HCT116 (cell line): Measurements from ENCODE around the gene SPACA4. TPM values are rescaled to one million over a fixed set of nuclear protein-coding genes. Genes with fewer than 3 reads are reported as not detected.

Experiments
- ATAC-seq: fragments of 200-7000 bp; cut with Tn5 transposase; 2 replicates; pipeline ENCODE4 v1.9.1; 2020; ENCODE audit warnings: mild to moderate bottlenecking, moderate library complexity
- BruUV-seq: library from RNA; stranded (reverse); fragments of 400-500 nt; replicated peaks from 2 replicates; lab custom pipeline; 2021; lab: Mats Ljungman, UMichigan
- CTCF ChIA-PET: fragments of 300-600 bp; sonication (Branson Sonifier 250); formaldehyde crosslinking; loops from one replicate; lab custom pipeline; 2021; ENCODE audit warnings: antibody characterized with exemption; lab: Charles Lee
- POLR2A ChIA-PET: fragments of 300-600, 350-600 bp; sonication (Branson Sonifier 250); formaldehyde crosslinking; loops from one replicate; lab custom pipeline; 2021; ENCODE audit warnings: antibody characterized with exemption; lab: Charles Lee
- RAD21 ChIA-PET, 2 experiments: fragments of 300-600 bp; sonication (Branson Sonifier 250); formaldehyde crosslinking; loops; one replicate each; lab custom pipeline; 2023; ENCODE audit warnings: low total read pairs in 2 of 2; ENCODE audit not compliant: uncharacterized antibody in 2 of 2, unreplicated experiment in 2 of 2, low non-redundant PET in 1 of 2; lab: Charles Lee
- DNase-seq: peaks from one replicate; pipeline ENCODE4 v3.0.0-alpha.2; 2010; ENCODE audit warnings: low read depth, low spot score
- H2AFZ ChIP-seq: fragments of 200-600 bp; shearing (Covaris generic), sonication (generic); 2 replicates; pipeline ENCODE4 v1.6.1; 2017; ENCODE audit warnings: low read depth, mixed run types, mixed read lengths, antibody characterized with exemption, low read length; ENCODE audit not compliant: poor library complexity, severe bottlenecking
- H3K27ac ChIP-seq: 2 replicates; pipeline ENCODE4 v1.5.1; 2012; ENCODE audit warnings: low read depth, low read length
- H3K27me3 ChIP-seq: fragments of 200-600 bp; sonication (generic); 2 replicates; pipeline ENCODE4 v1.6.1; 2016; ENCODE audit warnings: mixed run types, low read length, mixed read lengths; ENCODE audit not compliant: insufficient read depth
- H3K36me3 ChIP-seq, 2 experiments: fragments of 200-500 bp in 1 of 2; fragments of 200-600 bp in 1 of 2; sonication (Bioruptor generic) in 1 of 2; sonication (generic) in 1 of 2; 2 replicates each; pipeline versions ENCODE4 v1.5.1 to v1.6.1; 2014 to 2016; ENCODE audit warnings: low read length in 2 of 2, inconsistent platforms in 1 of 2, mixed read lengths in 1 of 2, mixed run types in 1 of 2; ENCODE audit not compliant: insufficient read depth in 2 of 2, control insufficient read depth in 1 of 2
- H3K4me1 ChIP-seq, 2 experiments: fragments of 200-600 bp in 1 of 2; sonication (generic) in 1 of 2; 2 replicates each; pipeline versions ENCODE4 v1.5.1 to v1.6.1; 2012 to 2017; ENCODE audit warnings: low read length in 2 of 2, inconsistent platforms in 1 of 2, mild to moderate bottlenecking in 1 of 2, mixed read lengths in 1 of 2, mixed run types in 1 of 2, moderate library complexity in 1 of 2; ENCODE audit not compliant: insufficient read depth in 2 of 2, control insufficient read depth in 1 of 2
- H3K4me2 ChIP-seq: fragments of 200-600 bp; sonication (generic); 2 replicates; pipeline ENCODE4 v1.6.1; 2017; ENCODE audit warnings: mixed run types, low read length, mixed read lengths
- H3K4me3 ChIP-seq, 2 experiments: fragments of 200-600 bp in 1 of 2; sonication (generic) in 1 of 2; replicated peaks in 1 of 2; 2 replicates each; pipeline ENCODE4 v1.5.1; 2011 to 2016; ENCODE audit warnings: low read length in 2 of 2, control low read depth in 1 of 2, low read depth in 1 of 2, mild to moderate bottlenecking in 1 of 2, mixed read lengths in 1 of 2, mixed run types in 1 of 2
- H3K79me2 ChIP-seq: fragments of 200-600 bp; sonication (generic); 2 replicates; pipeline ENCODE4 v1.6.1; 2017; ENCODE audit warnings: mild to moderate bottlenecking, mixed run types, low read length, moderate library complexity, mixed read lengths; ENCODE audit not compliant: insufficient read depth
- H3K9ac ChIP-seq: fragments of 200-600 bp; sonication (generic); 2 replicates; pipeline ENCODE4 v1.6.1; 2016; ENCODE audit warnings: low read length, mixed read lengths
- H3K9me2 ChIP-seq: fragments of 200-600 bp; sonication (generic), shearing (Covaris generic); 2 replicates; pipeline ENCODE4 v1.6.1; 2017; ENCODE audit warnings: mixed run types, mild to moderate bottlenecking, moderate library complexity; ENCODE audit not compliant: insufficient read depth
- H3K9me3 ChIP-seq, 2 experiments: fragments of 200-500 bp in 1 of 2; fragments of 200-600 bp in 1 of 2; sonication (Bioruptor generic) in 1 of 2; sonication (generic) in 1 of 2; 2 replicates each; pipeline ENCODE4 v1.6.1; 2014 to 2017; ENCODE audit warnings: low read length in 2 of 2, mixed read lengths in 2 of 2, inconsistent platforms in 1 of 2, low read depth in 1 of 2, mild to moderate bottlenecking in 1 of 2, mixed run types in 1 of 2, moderate library complexity in 1 of 2; ENCODE audit not compliant: control insufficient read depth in 1 of 2, insufficient read depth in 1 of 2
- H4K20me1 ChIP-seq: fragments of 200-600 bp; sonication (generic), shearing (Covaris generic); 2 replicates; pipeline ENCODE4 v1.6.1; 2017; ENCODE audit warnings: mixed run types, mild to moderate bottlenecking, moderate library complexity; ENCODE audit not compliant: insufficient read depth
- CEBPB ChIP-seq: IDR thresholded peaks from 2 replicates; pipeline ENCODE4 v1.6.1; 2012; ENCODE audit warnings: low read depth
- CTCF ChIP-seq, 3 experiments: fragments of 200-600 bp in 1 of 3; sonication (generic) in 1 of 3; IDR thresholded peaks in 2 of 3; conservative IDR thresholded peaks in 1 of 3; 2 replicates each; pipeline ENCODE4 v1.5.1; 2012 to 2017; ENCODE audit warnings: low read depth in 2 of 3, low read length in 2 of 3, antibody characterized with exemption in 1 of 3, borderline replicate concordance in 1 of 3, control low read depth in 1 of 3, mild to moderate bottlenecking in 1 of 3, mixed read lengths in 1 of 3, mixed run types in 1 of 3, moderate library complexity in 1 of 3; ENCODE audit not compliant: insufficient read depth in 1 of 3
- ELF1 ChIP-seq: IDR thresholded peaks from 2 replicates; pipeline ENCODE4 v1.6.1; 2012; ENCODE audit warnings: low read depth, borderline replicate concordance
- EZH2 ChIP-seq: fragments of 200-600 bp; sonication (generic); IDR thresholded peaks from 2 replicates; pipeline ENCODE4 v1.6.1; 2017; ENCODE audit warnings: antibody characterized with exemption, mixed run types
- JUND ChIP-seq: IDR thresholded peaks from 2 replicates; pipeline ENCODE4 v1.6.1; 2012
- SIN3A ChIP-seq: IDR thresholded peaks from 2 replicates; pipeline ENCODE4 v1.6.1; 2012; ENCODE audit warnings: low read depth
- SP1 ChIP-seq: IDR thresholded peaks from 2 replicates; pipeline ENCODE4 v1.6.1; 2012; ENCODE audit warnings: low read depth
- SRF ChIP-seq: IDR thresholded peaks from 2 replicates; pipeline ENCODE4 v1.6.1; 2012; ENCODE audit warnings: low read depth
- TCF7L2 ChIP-seq: IDR thresholded peaks from 2 replicates; pipeline ENCODE4 v1.7.0; 2011; ENCODE audit warnings: borderline replicate concordance, inconsistent platforms; ENCODE audit not compliant: insufficient read depth, insufficient read length; ENCODE audit errors: extremely low read depth
- ZBTB33 ChIP-seq: IDR thresholded peaks from 2 replicates; pipeline ENCODE4 v1.6.1; 2011; ENCODE audit warnings: mild to moderate bottlenecking, low read length, moderate library complexity; ENCODE audit not compliant: insufficient replicate concordance; ENCODE audit errors: extremely low read depth
- intact Hi-C: fragments of 100-400 bp; cut with micrococcal nuclease; formaldehyde crosslinking; loops from 2 replicates; pipeline ENCODE4 v1.10.0; 2022
- total RNA-seq: library from RNA; stranded (reverse); gene quantifications from one replicate; pipeline ENCODE4 v1.2.1, GENCODE V29; 2021; ENCODE audit not compliant: unreplicated experiment
- TF ChIP-seq, protein P1 (sequence below): IDR thresholded peaks from 2 replicates; pipeline ENCODE4 v1.6.1; 2012

SPACA4 gene
- total RNA-seq, 1 experiment from 2014 or later: not detected

GRCh38 chr19:48618278-48618915 is 11.9 kb downstream of the SPACA4 start:
- no peak for ATAC-seq
- H3K4me3 ChIP-seq: peak overlapping the region; percentile 56 to 93
- H4K20me1 ChIP-seq: peaks cover 34% of the 10 kb centered on the region; the same call in 1 of the 2 replicates
- H3K9me3 ChIP-seq: no peaks in the 10 kb centered on the region
- TF ChIP-seq, protein P1, sequence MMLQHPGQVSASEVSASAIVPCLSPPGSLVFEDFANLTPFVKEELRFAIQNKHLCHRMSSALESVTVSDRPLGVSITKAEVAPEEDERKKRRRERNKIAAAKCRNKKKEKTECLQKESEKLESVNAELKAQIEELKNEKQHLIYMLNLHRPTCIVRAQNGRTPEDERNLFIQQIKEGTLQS: no peak
- TF ChIP-seq SP1: 0 out of 2 replicates have a peak, but pooled peaks have one; percentile 9
- TF ChIP-seq EZH2: no peak
- peaks cover 34 to 55% of the 10 kb centered on the region in 2 experiments for H3K4me1 ChIP-seq
- POLR2A ChIA-PET: interaction anchor here (0.6 to 2.4 kb wide), 23 partner anchors 9 to 375 kb away, joined by 3 to 31 read pairs (median 5); partner anchors contain the start of genes CA11, DBP, GYS1 and KDELR1
- no peak for DNase-seq
- no peaks in the 10 kb centered on the region for H3K27me3 ChIP-seq
- peak overlapping the region; percentile 99 for H3K9ac ChIP-seq
- peak overlapping the region; percentile 87 for H3K4me2 ChIP-seq
- CTCF ChIA-PET: interaction anchor here (0.6 to 1.3 kb wide), 9 partner anchors 10 to 1428 kb away, joined by 3 to 9 read pairs (median 4); partner anchors contain the start of gene CA11
- H3K9me2 ChIP-seq: no peaks in the 10 kb centered on the region
- intact Hi-C loops: no loop called here
- peaks cover 20 to 37% of the 10 kb centered on the region in 2 experiments for H3K36me3 ChIP-seq
- RAD21 ChIA-PET: no interaction called here
- H2AFZ ChIP-seq: no peak overlapping the region
- BruUV-seq: TSS peak; percentile 76
- H3K79me2 ChIP-seq: peaks cover 55% of the 10 kb centered on the region
- H3K27ac ChIP-seq: peak overlapping the region; percentile 86

DNA sequence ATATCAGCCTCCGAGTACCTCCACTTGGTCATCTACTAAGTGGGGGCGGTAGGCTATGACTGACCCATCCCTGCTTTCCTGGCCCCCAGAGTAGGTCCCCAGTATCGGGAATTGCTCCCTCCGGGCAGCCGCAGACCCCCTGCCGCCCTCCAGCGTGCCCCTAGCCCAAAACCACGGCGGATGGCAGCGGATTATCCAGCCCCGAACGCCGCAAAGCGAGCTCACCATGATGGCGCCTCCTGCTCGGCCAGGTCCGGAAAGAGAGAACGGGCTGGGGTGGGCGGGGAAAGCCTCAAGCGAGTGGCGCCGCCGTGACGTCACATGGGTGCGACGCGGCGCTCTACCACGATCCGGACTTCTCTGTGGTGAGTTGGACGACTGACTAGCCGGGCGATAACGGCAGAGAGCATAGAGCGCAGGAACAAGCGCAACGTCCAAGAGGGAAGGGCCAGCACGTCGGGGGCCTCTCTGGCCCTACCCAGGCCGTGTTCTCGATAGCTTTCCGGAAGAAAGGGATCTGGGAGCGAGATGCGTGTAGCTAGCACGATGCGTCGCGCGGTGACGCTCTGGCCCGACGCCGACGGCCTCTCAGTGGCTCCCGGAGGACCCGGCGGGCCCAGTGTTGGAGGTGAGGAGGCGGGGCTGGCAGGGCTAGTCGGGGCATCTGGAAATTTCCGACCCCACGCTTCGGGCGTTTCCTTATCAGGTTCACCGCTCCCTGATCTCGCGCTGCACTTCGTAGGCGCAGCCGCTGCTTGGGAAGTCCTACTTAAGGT is 12.6 kb downstream of the SPACA4 start, which contains the start of the genes RPL18 and SPHK2:
Gene RPL18, minus strand, starts transcription at position 263 of the 776 bp plus-strand sequence. Its CDS starts 35 bp downstream, at position 228.
Gene SPHK2, plus strand, starts transcription at position 591 of the 776 bp plus-strand sequence. CDS start 1,009 bp downstream, outside the sequence.
- ChIA-PET CTCF (interaction anchor here (0.6 to 1.3 kb wide), 10 partner anchors 9 to 1429 kb away, joined by 3 to 9 read pairs (median 4); partner anchors contain the start of gene CA11), POLR2A (interaction anchor here (0.6 to 2.4 kb wide), 34 partner anchors 9 to 374 kb away, joined by 3 to 31 read pairs (median 5); partner anchors contain the start of genes CA11, DBP, GYS1 and KDELR1), RAD21 (interaction anchor here in 1 of 2 experiments (0.7 to 1.0 kb wide), 3 partner anchors 11 to 117 kb away, joined by 3 read pairs; no protein-coding TSS in a partner anchor)
- H3K4me1 ChIP-seq: peaks cover 38 to 56% of the 10 kb centered on the region in 2 experiments
- H3K27me3 ChIP-seq: no peaks in the 10 kb centered on the region
- intact Hi-C loops: no loop called here
- H3K9me2 ChIP-seq: no peaks in the 10 kb centered on the region
- H2AFZ ChIP-seq: no peak within 1 kb of the TSS
- H3K4me2 ChIP-seq: peak within 1 kb of the TSS; percentile 87
- H4K20me1 ChIP-seq: peaks cover 34% of the 10 kb centered on the region; the same call in 1 of the 2 replicates
- no peaks in the 10 kb centered on the region for H3K9me3 ChIP-seq
- H3K79me2 ChIP-seq: peaks cover 55% of the 10 kb centered on the region
- H3K27ac ChIP-seq: peak within 1 kb of the TSS; percentile 86
- BruUV-seq: no TSS peak
- ATAC-seq (peak; percentile 78), DNase-seq (peak; percentile 99)
- H3K4me3 ChIP-seq: peak within 1 kb of the TSS; percentile 56 to 93
- peak within 1 kb of the TSS; percentile 99 for H3K9ac ChIP-seq
- H3K36me3 ChIP-seq: peaks cover 20 to 37% of the 10 kb centered on the region in 2 experiments
- no peak for TF ChIP-seq CEBPB
- TF ChIP-seq, protein P1: no peak
- TF ChIP-seq JUND: no peak
- TF ChIP-seq SRF: peak; percentile 97
- TF ChIP-seq TCF7L2: no peak
- peak; percentile 83 for TF ChIP-seq SP1
- TF ChIP-seq SIN3A: peak; percentile 69
- peak; percentile 97; the same call in 1 of the 2 replicates for TF ChIP-seq ELF1
- TF ChIP-seq CTCF (IDR thresholded peaks at IDR 0.05 in 2 of 3, conservative IDR thresholded peaks at IDR 0.05 in 1 of 3; ENCODE audit: borderline replicate concordance in 1 of 3, insufficient read depth in 1 of 3, low read depth in 2 of 3, low read length in 2 of 3): no peak
- peak; percentile 77 for TF ChIP-seq ZBTB33
